ENCODE data around the gene CCL19. TPM values are rescaled to one million over a fixed set of nuclear protein-coding genes. Genes with fewer than 3 reads are reported as not detected.

Gene CCL19
- total and polyA plus RNA-seq, 2 donors (not counting 3 experiments of a cell fraction or from before 2014, with no cell fraction given) = not detected

DNA sequence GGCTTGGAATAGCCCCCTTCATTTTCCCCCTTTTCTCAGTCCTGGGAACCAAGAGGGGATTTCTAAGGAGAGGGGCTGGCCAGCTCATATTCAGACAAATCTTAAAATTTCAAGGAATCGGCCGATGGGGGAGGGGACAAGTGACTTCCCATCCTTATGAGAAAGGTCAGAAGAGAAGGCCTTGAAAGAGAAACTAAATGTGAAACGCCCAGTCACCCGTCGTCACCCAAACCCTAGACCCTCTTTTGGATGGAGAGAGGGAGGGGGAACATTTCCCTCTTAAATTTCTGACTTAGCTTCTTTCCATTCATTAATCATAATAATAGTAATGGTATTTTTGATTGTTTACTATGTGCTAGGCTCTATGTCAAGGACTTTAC, 850 bp upstream of the CCL19 start:
- no peaks in the 10 kb centered on the region for H4K20me1 ChIP-seq (replicated peaks; ENCODE audit: control insufficient read depth, extremely low read depth, insufficient read depth, low read length)
- H3K4me3 ChIP-seq (replicated peaks in 1 of 3; ENCODE audit: insufficient read depth in 1 of 3, low read depth in 1 of 3, low read length in 3 of 3) = no peak overlapping the region
- ChIA-PET POLR2A (no interaction called here), CTCF (interaction anchor here (3.3 kb wide), 1 partner anchor 10 kb away, joined by 11 read pairs; no protein-coding TSS in a partner anchor)
- dilution Hi-C loops (cut with MboI; ENCODE audit: extremely low pct_ligation_motif_present, low sequenced_read_pairs) = no loop called here
- TF ChIP-seq MYC (IDR thresholded peaks at IDR 0.05; ENCODE audit: low read depth, low read length) = no peak
- TF ChIP-seq JUN (IDR thresholded peaks at IDR 0.05; ENCODE audit: borderline replicate concordance, insufficient read depth, insufficient read length, low read depth) = no peak
- TF ChIP-seq FOS (IDR thresholded peaks at IDR 0.05; ENCODE audit: borderline replicate concordance, insufficient read depth, low read length) = no peak
- no peak for TF ChIP-seq GATA2 (IDR thresholded peaks at IDR 0.05; ENCODE audit: insufficient read depth, insufficient read length, low read depth, low read length)
- no peaks in the 10 kb centered on the region for H3K9me1 ChIP-seq (replicated peaks; ENCODE audit: control insufficient read depth, extremely low read depth, insufficient read depth, low read length)
- intact Hi-C loops (cut with micrococcal nuclease) = no loop called here
- H3K4me2 ChIP-seq (ENCODE audit: insufficient read depth, low read length) = no peak overlapping the region
- H3K27ac ChIP-seq (ENCODE audit: insufficient read depth, low read depth, low read length) = no peak overlapping the region
- peaks cover 4 to 7% of the 10 kb centered on the region in 2 experiments for H3K27me3 ChIP-seq (ENCODE audit: control insufficient read depth in 2 of 2, insufficient read depth in 2 of 2, low read length in 2 of 2)
- BruUV-seq (replicated peaks) = no TSS peak
- H3K9me3 ChIP-seq (replicated peaks; ENCODE audit: control insufficient read depth, insufficient read depth, low read length) = no peaks in the 10 kb centered on the region
- H3K79me2 ChIP-seq (ENCODE audit: control insufficient read depth, insufficient read depth, low read length) = no peaks in the 10 kb centered on the region
- no peak for FAIRE-seq
- H3K36me3 ChIP-seq (ENCODE audit: control insufficient read depth in 2 of 2, extremely low read depth in 1 of 2, insufficient read depth in 2 of 2, low read length in 2 of 2) = no peaks in the 10 kb centered on the region
- no peaks in the 10 kb centered on the region for H3K4me1 ChIP-seq (ENCODE audit: control insufficient read depth, extremely low read depth, insufficient read depth, low read length)
- no peak for DNase-seq (ENCODE audit: low read depth, low spot score)
- H2AFZ ChIP-seq (ENCODE audit: low read depth, low read length) = no peak overlapping the region
- no peak overlapping the region for H3K9ac ChIP-seq (replicated peaks; ENCODE audit: extremely low read depth, insufficient read depth, low read length)

DNA sequence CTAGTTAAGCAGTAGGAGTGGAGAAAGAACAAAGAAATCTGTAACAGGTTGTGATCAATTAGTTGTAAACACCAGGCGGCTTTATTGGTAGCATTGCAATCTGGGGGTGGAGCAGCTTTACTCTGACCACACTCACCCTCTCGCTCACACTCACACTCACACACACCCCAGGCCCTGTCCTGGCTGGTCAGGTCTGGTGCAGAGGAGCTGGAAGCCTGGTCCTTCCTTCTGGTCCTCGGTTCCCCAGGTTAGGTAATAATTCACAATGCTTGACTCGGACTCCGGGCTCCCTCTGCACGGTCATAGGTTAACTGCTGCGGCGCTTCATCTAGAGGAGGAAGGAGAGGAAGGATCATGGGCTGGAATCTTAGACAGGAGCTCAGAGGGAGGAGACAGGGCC, 1.6 kb downstream of the CCL19 start:
- H3K4me2 ChIP-seq (ENCODE audit: insufficient read depth, low read length) = no peak overlapping the region
- H3K4me1 ChIP-seq (ENCODE audit: control insufficient read depth, extremely low read depth, insufficient read depth, low read length) = no peaks in the 10 kb centered on the region
- no peaks in the 10 kb centered on the region for H3K36me3 ChIP-seq (ENCODE audit: control insufficient read depth in 2 of 2, extremely low read depth in 1 of 2, insufficient read depth in 2 of 2, low read length in 2 of 2)
- DNase-seq (ENCODE audit: low read depth, low spot score) (no peak), FAIRE-seq (no peak)
- H2AFZ ChIP-seq (ENCODE audit: low read depth, low read length) = no peak overlapping the region
- H3K4me3 ChIP-seq (replicated peaks in 1 of 3; ENCODE audit: insufficient read depth in 1 of 3, low read depth in 1 of 3, low read length in 3 of 3) = no peak overlapping the region
- no peak overlapping the region for H3K27ac ChIP-seq (ENCODE audit: insufficient read depth, low read depth, low read length)
- H3K79me2 ChIP-seq (ENCODE audit: control insufficient read depth, insufficient read depth, low read length) = no peaks in the 10 kb centered on the region
- no peak for TF ChIP-seq CTCF (IDR thresholded peaks at IDR 0.05; ENCODE audit: extremely low read depth in 1 of 2, insufficient read depth in 1 of 2, low read depth in 1 of 2, low read length in 2 of 2)
- no peak for TF ChIP-seq FOS (IDR thresholded peaks at IDR 0.05; ENCODE audit: borderline replicate concordance, insufficient read depth, low read length)
- TF ChIP-seq POLR2A (IDR thresholded peaks at IDR 0.05; ENCODE audit: low read depth, low read length) = no peak
- no peak for TF ChIP-seq MYC (IDR thresholded peaks at IDR 0.05; ENCODE audit: low read depth, low read length)
- TF ChIP-seq POLR2AphosphoS5 (IDR thresholded peaks at IDR 0.05; ENCODE audit: insufficient read depth, low read depth, low read length) = no peak
- no peak for TF ChIP-seq EZH2 (IDR thresholded peaks at IDR 0.05; ENCODE audit: borderline replicate concordance, low read depth, low read length, severe bottlenecking)
- TF ChIP-seq JUN (IDR thresholded peaks at IDR 0.05; ENCODE audit: borderline replicate concordance, insufficient read depth, insufficient read length, low read depth) = no peak
- TF ChIP-seq, protein P1, sequence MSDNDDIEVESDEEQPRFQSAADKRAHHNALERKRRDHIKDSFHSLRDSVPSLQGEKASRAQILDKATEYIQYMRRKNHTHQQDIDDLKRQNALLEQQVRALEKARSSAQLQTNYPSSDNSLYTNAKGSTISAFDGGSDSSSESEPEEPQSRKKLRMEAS (IDR thresholded peaks at IDR 0.05; ENCODE audit: insufficient read depth, insufficient read length) = no peak
- TF ChIP-seq GATA2 (IDR thresholded peaks at IDR 0.05; ENCODE audit: insufficient read depth, insufficient read length, low read depth, low read length) = no peak
- no peak overlapping the region for H3K9ac ChIP-seq (replicated peaks; ENCODE audit: extremely low read depth, insufficient read depth, low read length)
- H4K20me1 ChIP-seq (replicated peaks; ENCODE audit: control insufficient read depth, extremely low read depth, insufficient read depth, low read length) = no peaks in the 10 kb centered on the region
- dilution Hi-C loops (cut with MboI; ENCODE audit: extremely low pct_ligation_motif_present, low sequenced_read_pairs) (no loop called here), intact Hi-C loops (cut with micrococcal nuclease) (no loop called here)
- peaks cover 4 to 7% of the 10 kb centered on the region in 2 experiments for H3K27me3 ChIP-seq (ENCODE audit: control insufficient read depth in 2 of 2, insufficient read depth in 2 of 2, low read length in 2 of 2)
- H3K9me1 ChIP-seq (replicated peaks; ENCODE audit: control insufficient read depth, extremely low read depth, insufficient read depth, low read length) = no peaks in the 10 kb centered on the region
- CTCF ChIA-PET = interaction anchor here (1.0 kb wide), 1 partner anchor 13 kb away, joined by 4 read pairs; no protein-coding TSS in a partner anchor
- POLR2A ChIA-PET = no interaction called here
- no peaks in the 10 kb centered on the region for H3K9me3 ChIP-seq (replicated peaks; ENCODE audit: control insufficient read depth, insufficient read depth, low read length)
- no TSS peak for BruUV-seq (replicated peaks)

Measured in endothelial cell of umbilical vein (primary cell).